ENCODE results near the gene PICALM. TPM values are rescaled to one million over a fixed set of nuclear protein-coding genes. Genes with fewer than 3 reads are reported as not detected.

Gene PICALM
- total RNA-seq, 1 experiment from 2014 or later: 90.0 TPM

Other genes starting within 250 kb of the PICALM start
- gene CCDC83, start 213.7 kb downstream of the PICALM start, total RNA-seq (2014; rRNA removed; shearing (Covaris generic); ENCODE audit: low replicate concordance): not detected in 2 replicates
- 18.6 and 39.0 TPM in 2 replicates for gene EED, start 175.7 kb upstream of the PICALM start, total RNA-seq (2014; rRNA removed; shearing (Covaris generic); ENCODE audit: low replicate concordance)
- 85.1 and 88.4 TPM in 2 replicates for gene HIKESHI, start 233.2 kb upstream of the PICALM start, total RNA-seq (2014; rRNA removed; shearing (Covaris generic); ENCODE audit: low replicate concordance)